Naive thymus-derived CD4-positive, alpha-beta T cell (primary cell): ENCODE measurements around the gene ATP8A2. TPM values are rescaled to one million over a fixed set of nuclear protein-coding genes. Genes with fewer than 3 reads are reported as not detected.

Experiments used
- ATAC-seq: fragments of 150-1000 bp; cut with Tn5 transposase; 2 replicates; pipeline ENCODE4 v1.10.0; 2021; ENCODE audit warnings: mild to moderate bottlenecking, moderate library complexity
- CTCF ChIA-PET: fragments of 350-600 bp; sonication (Branson Sonifier 250); formaldehyde crosslinking; loops from one replicate; lab custom pipeline; 2021; ENCODE audit warnings: antibody characterized with exemption; lab: Charles Lee
- POLR2A ChIA-PET: fragments of 350-600 bp; sonication (Branson Sonifier 250); formaldehyde crosslinking; loops from one replicate; lab custom pipeline; 2021; ENCODE audit warnings: antibody characterized with exemption, inconsistent platforms; lab: Charles Lee
- DNase-seq, 9 donors: peaks; one replicate each; pipeline versions ENCODE4 v3.0.0 to v3.0.0-alpha.2; 2020 to 2022; ENCODE audit warnings: mixed read lengths in 1 of 9
- H3K27ac ChIP-seq: one replicate; pipeline ENCODE4 v1.7.0; 2013; ENCODE audit warnings: mild to moderate bottlenecking, low read depth, low read length, moderate library complexity
- H3K27me3 ChIP-seq, 2 donors: one replicate each; pipeline ENCODE4 v1.7.0; 2013; ENCODE audit warnings: low read length in 2 of 2, mild to moderate bottlenecking in 2 of 2, moderate library complexity in 2 of 2; ENCODE audit not compliant: control insufficient read depth in 2 of 2, insufficient read depth in 2 of 2
- H3K36me3 ChIP-seq, 3 experiments: 1 replicate in 2 of 3; 2 replicates in 1 of 3; pipeline ENCODE4 v1.7.0; 2013; ENCODE audit warnings: low read length in 3 of 3, mild to moderate bottlenecking in 3 of 3, moderate library complexity in 1 of 3; ENCODE audit not compliant: insufficient read depth in 3 of 3, control insufficient read depth in 2 of 3
- H3K4me1 ChIP-seq, 2 donors: one replicate each; pipeline ENCODE4 v1.7.0; 2013; ENCODE audit warnings: low read length in 2 of 2, mild to moderate bottlenecking in 2 of 2, moderate library complexity in 1 of 2; ENCODE audit not compliant: control insufficient read depth in 2 of 2, insufficient read depth in 2 of 2
- H3K4me3 ChIP-seq: 2 replicates; pipeline ENCODE4 v1.7.0; 2013; ENCODE audit warnings: mild to moderate bottlenecking, low read length
- H3K9me3 ChIP-seq, 3 experiments: 1 replicate in 2 of 3; 2 replicates in 1 of 3; pipeline ENCODE4 v1.7.0; 2013; ENCODE audit warnings: low read length in 3 of 3; ENCODE audit not compliant: control insufficient read depth in 2 of 3
- H3K27ac Mint-ChIP-seq, 9 donors: one replicate each; pipeline ENCODE4 v1.8.0; 2020 to 2022; ENCODE audit warnings: mixed read lengths in 9 of 9, mild to moderate bottlenecking in 8 of 9, moderate library complexity in 5 of 9, inconsistent platforms in 2 of 9
- H3K27me3 Mint-ChIP-seq, 5 donors: one replicate each; pipeline ENCODE4 v1.8.0; 2021 to 2022; ENCODE audit warnings: mixed read lengths in 5 of 5, mild to moderate bottlenecking in 1 of 5
- H3K36me3 Mint-ChIP-seq, 5 donors: one replicate each; pipeline ENCODE4 v1.8.0; 2020 to 2022; ENCODE audit warnings: mixed read lengths in 5 of 5, mild to moderate bottlenecking in 3 of 5, inconsistent platforms in 1 of 5
- H3K4me1 Mint-ChIP-seq, 7 donors: one replicate each; pipeline ENCODE4 v1.8.0; 2020 to 2022; ENCODE audit warnings: mixed read lengths in 7 of 7, mild to moderate bottlenecking in 3 of 7, inconsistent platforms in 1 of 7
- H3K4me3 Mint-ChIP-seq, 10 donors: one replicate each; pipeline ENCODE4 v1.8.0; 2020 to 2022; ENCODE audit warnings: mild to moderate bottlenecking in 10 of 10, mixed read lengths in 10 of 10, moderate library complexity in 6 of 10, inconsistent platforms in 2 of 10
- H3K9me3 Mint-ChIP-seq, 11 donors: one replicate each; pipeline ENCODE4 v1.8.0; 2020 to 2022; ENCODE audit warnings: mixed read lengths in 11 of 11, mild to moderate bottlenecking in 4 of 11, inconsistent platforms in 1 of 11, moderate library complexity in 1 of 11
- intact Hi-C, 2 donors: fragments of 100-400 bp; cut with micrococcal nuclease; formaldehyde crosslinking; loops; one replicate each; pipeline ENCODE4 v1.15.1; 2023
- polyA plus RNA-seq, 2 donors: library from polyadenylated mRNA; unstranded; fragments of 300-500 nt; fragmentation: Illumina TruSeq; gene quantifications; one replicate each; pipeline ENCODE4 v1.2.3, GENCODE V29; 2021
- total RNA-seq, 6 experiments: library from RNA in 5 of 6; stranded (reverse) in 5 of 6; gene quantifications; 1 replicate in 5 of 6; 2 replicates in 1 of 6; pipeline ENCODE4 v1.2.3 and lab custom pipeline; 2021 to 2026

ATP8A2 gene
- total and polyA plus RNA-seq, 7 experiments from 2014 or later: 0.56 to 2.4 (median 1.2) TPM

GRCh38 chr13:26017932-26018665 is 646.3 kb downstream of the ATP8A2 start:
- DNase-seq (no peak), ATAC-seq (no peak)
- H3K4me1 ChIP-seq: peaks cover 0 to 15% of the 10 kb centered on the region in 2 donors
- H3K4me3 ChIP-seq: no peak overlapping the region
- Mint-ChIP-seq H3K9me3 (peaks cover 0 to 25% (median 8%) of the 10 kb centered on the region in 11 donors), H3K4me1 (peaks cover 10 to 72% (median 51%) of the 10 kb centered on the region in 7 donors), H3K36me3 (peaks cover 9 to 38% (median 24%) of the 10 kb centered on the region in 5 donors), H3K27me3 (no peaks in the 10 kb centered on the region), H3K27ac (peak overlapping the region in 8 of 9 donors; percentile 77 to 94 (median 82)), H3K4me3 (peak overlapping the region in 7 of 10 donors; percentile 20 to 77 (median 40))
- H3K27me3 ChIP-seq: no peaks in the 10 kb centered on the region
- POLR2A ChIA-PET: interaction anchor here (0.5 to 2.4 kb wide), 3 partner anchors 11 to 136 kb away, joined by 3 to 6 read pairs (median 3); no protein-coding TSS in a partner anchor
- CTCF ChIA-PET: no interaction called here
- H3K27ac ChIP-seq: peak overlapping the region; percentile 61
- peaks cover 0 to 5% (median 0%) of the 10 kb centered on the region in 3 experiments for H3K9me3 ChIP-seq
- H3K36me3 ChIP-seq: peaks cover 0 to 18% (median 0%) of the 10 kb centered on the region in 3 experiments
- intact Hi-C loops: loop anchor here in 1 of 2 donors (2.0 kb wide), 1 partner anchor 47 kb away; no protein-coding TSS in a partner anchor

GRCh38 chr13:26019251-26019650 is 647.5 kb downstream of the ATP8A2 start:
- H3K27me3 ChIP-seq: no peaks in the 10 kb centered on the region
- peaks cover 0 to 13% of the 10 kb centered on the region in 2 donors for H3K4me1 ChIP-seq
- H3K36me3 ChIP-seq: peaks cover 0 to 18% (median 0%) of the 10 kb centered on the region in 3 experiments
- peaks cover 0 to 5% (median 0%) of the 10 kb centered on the region in 3 experiments for H3K9me3 ChIP-seq
- H3K9me3 Mint-ChIP-seq: peaks cover 0 to 22% (median 8%) of the 10 kb centered on the region in 11 donors
- peaks cover 9 to 35% (median 24%) of the 10 kb centered on the region in 5 donors for H3K36me3 Mint-ChIP-seq
- H3K4me3 Mint-ChIP-seq: no peak overlapping the region
- CTCF ChIA-PET: no interaction called here
- H3K4me1 Mint-ChIP-seq: peaks cover 8 to 61% (median 40%) of the 10 kb centered on the region in 7 donors
- POLR2A ChIA-PET: interaction anchor here (2.4 kb wide), 1 partner anchor 12 kb away, joined by 6 read pairs; no protein-coding TSS in a partner anchor
- no peak for ATAC-seq
- intact Hi-C loops: no loop called here
- no peak overlapping the region for H3K4me3 ChIP-seq
- H3K27me3 Mint-ChIP-seq: peaks cover 0 to 7% (median 0%) of the 10 kb centered on the region in 5 donors
- DNase-seq: no peak
- H3K27ac Mint-ChIP-seq: peak overlapping the region in 2 of 9 donors; percentile 33 to 44
- no peak overlapping the region for H3K27ac ChIP-seq

GRCh38 chr13:26019881-26020870 is 648.4 kb downstream of the ATP8A2 start:
- CTCF ChIA-PET: no interaction called here
- H3K27ac Mint-ChIP-seq: peak overlapping the region in 1 of 9 donors; percentile 28

GRCh38 chr13:26020891-26021290 is 649.1 kb downstream of the ATP8A2 start:
- DNase-seq (no peak), ATAC-seq (no peak)
- Histone ChIP-seq H3K27ac (no peak overlapping the region), H3K4me3 (no peak overlapping the region), H3K9me3 (peaks cover 0 to 5% (median 0%) of the 10 kb centered on the region in 3 experiments), H3K27me3 (no peaks in the 10 kb centered on the region), H3K4me1 (peaks cover 0 to 13% of the 10 kb centered on the region in 2 donors), H3K36me3 (peaks cover 0 to 18% (median 0%) of the 10 kb centered on the region in 3 experiments)
- Mint-ChIP-seq H3K9me3 (peaks cover 0 to 20% (median 7%) of the 10 kb centered on the region in 11 donors), H3K27ac (peak overlapping the region in 1 of 9 donors; percentile 24), H3K36me3 (peaks cover 9 to 33% (median 24%) of the 10 kb centered on the region in 5 donors), H3K4me3 (no peak overlapping the region), H3K27me3 (peaks cover 0 to 16% (median 0%) of the 10 kb centered on the region in 5 donors), H3K4me1 (peaks cover 8 to 44% (median 27%) of the 10 kb centered on the region in 7 donors)
- ChIA-PET CTCF (no interaction called here), POLR2A (no interaction called here)
- intact Hi-C loops: no loop called here

More at GRCh38 chr13:26019881-26020870, 648.4 kb downstream of the ATP8A2 start:
- DNase-seq: no peak
- peaks cover 0 to 13% of the 10 kb centered on the region in 2 donors for H3K4me1 ChIP-seq
- ATAC-seq: no peak
- Mint-ChIP-seq H3K4me1 (peaks cover 8 to 52% (median 34%) of the 10 kb centered on the region in 7 donors), H3K4me3 (no peak overlapping the region), H3K36me3 (peaks cover 9 to 33% (median 24%) of the 10 kb centered on the region in 5 donors), H3K9me3 (peaks cover 0 to 20% (median 6%) of the 10 kb centered on the region in 11 donors), H3K27me3 (peaks cover 0 to 12% (median 0%) of the 10 kb centered on the region in 5 donors)
- H3K9me3 ChIP-seq: peaks cover 0 to 5% (median 0%) of the 10 kb centered on the region in 3 experiments
- POLR2A ChIA-PET: no interaction called here
- H3K27ac ChIP-seq: no peak overlapping the region
- no peak overlapping the region for H3K4me3 ChIP-seq
- peaks cover 0 to 18% (median 0%) of the 10 kb centered on the region in 3 experiments for H3K36me3 ChIP-seq
- intact Hi-C loops: no loop called here
- H3K27me3 ChIP-seq: no peaks in the 10 kb centered on the region

GRCh38 chr13:26021516-26021915 is 649.7 kb downstream of the ATP8A2 start:
- H3K27ac Mint-ChIP-seq: no peak overlapping the region
- peaks cover 7 to 38% (median 23%) of the 10 kb centered on the region in 7 donors for H3K4me1 Mint-ChIP-seq
- Histone ChIP-seq H3K27ac (no peak overlapping the region), H3K9me3 (peaks cover 0 to 5% (median 0%) of the 10 kb centered on the region in 3 experiments), H3K4me3 (no peak overlapping the region), H3K4me1 (peaks cover 0 to 13% of the 10 kb centered on the region in 2 donors), H3K36me3 (peaks cover 0 to 18% (median 0%) of the 10 kb centered on the region in 3 experiments), H3K27me3 (no peaks in the 10 kb centered on the region)
- DNase-seq (no peak), ATAC-seq (no peak)
- peaks cover 9 to 33% (median 24%) of the 10 kb centered on the region in 5 donors for H3K36me3 Mint-ChIP-seq
- H3K27me3 Mint-ChIP-seq: peaks cover 0 to 16% (median 0%) of the 10 kb centered on the region in 5 donors
- ChIA-PET CTCF (no interaction called here), POLR2A (no interaction called here)
- intact Hi-C loops: no loop called here
- peaks cover 0 to 20% (median 7%) of the 10 kb centered on the region in 11 donors for H3K9me3 Mint-ChIP-seq
- H3K4me3 Mint-ChIP-seq: no peak overlapping the region

GRCh38 chr13:26021956-26022355 is 650.2 kb downstream of the ATP8A2 start:
- Mint-ChIP-seq H3K4me3 (no peak overlapping the region), H3K27ac (no peak overlapping the region), H3K27me3 (peaks cover 0 to 16% (median 0%) of the 10 kb centered on the region in 5 donors), H3K9me3 (peaks cover 0 to 20% (median 7%) of the 10 kb centered on the region in 11 donors), H3K36me3 (peaks cover 9 to 33% (median 24%) of the 10 kb centered on the region in 5 donors), H3K4me1 (peaks cover 4 to 34% (median 18%) of the 10 kb centered on the region in 7 donors)
- Histone ChIP-seq H3K36me3 (peaks cover 0 to 18% (median 0%) of the 10 kb centered on the region in 3 experiments), H3K4me3 (no peak overlapping the region), H3K27me3 (no peaks in the 10 kb centered on the region), H3K27ac (no peak overlapping the region), H3K9me3 (peaks cover 0 to 5% (median 0%) of the 10 kb centered on the region in 3 experiments), H3K4me1 (peaks cover 0 to 11% of the 10 kb centered on the region in 2 donors)
- intact Hi-C loops: no loop called here
- CTCF ChIA-PET: no interaction called here
- POLR2A ChIA-PET: no interaction called here
- DNase-seq: no peak
- ATAC-seq: no peak
